HepG2 (cell line): ENCODE results near the gene LMCD1.

Experiments
- MEF2D ChIP-seq: sonication (generic); formaldehyde crosslinking; IDR thresholded peaks from 2 replicates; pipeline ENCODE4 v1.5.1; 2020; ENCODE audit warnings: mild to moderate bottlenecking, missing genetic modification reagents
- NFATC3 ChIP-seq: sonication (generic); formaldehyde crosslinking; IDR thresholded peaks from 2 replicates; pipeline ENCODE4 v1.5.1; 2020; ENCODE audit warnings: mild to moderate bottlenecking, missing genetic modification reagents
- NFE2L1 ChIP-seq: sonication (generic); formaldehyde crosslinking; IDR thresholded peaks from 2 replicates; pipeline ENCODE4 v1.4.0; 2020; ENCODE audit warnings: missing genetic modification reagents, mild to moderate bottlenecking, borderline replicate concordance
- TF ChIP-seq, protein P1 (sequence below): sonication (generic); formaldehyde crosslinking; IDR thresholded peaks from 2 replicates; pipeline ENCODE4 v1.5.0; 2020; ENCODE audit warnings: mild to moderate bottlenecking, missing genetic modification reagents, moderate library complexity
- TF ChIP-seq, protein P2 (sequence below), 2 experiments: fragments of 450-650 bp in 1 of 2; sonication (generic) in 1 of 2; formaldehyde crosslinking; IDR thresholded peaks; 2 replicates each; pipeline versions ENCODE4 v1.5.0 to v1.8.0; 2020 to 2022; ENCODE audit warnings: mild to moderate bottlenecking in 1 of 2, missing genetic modification reagents in 1 of 2
- TF ChIP-seq, protein P3 (sequence below): IDR thresholded peaks from 2 replicates; pipeline ENCODE4 v1.6.1; 2016; ENCODE audit warnings: low read depth, borderline replicate concordance

DNA sequence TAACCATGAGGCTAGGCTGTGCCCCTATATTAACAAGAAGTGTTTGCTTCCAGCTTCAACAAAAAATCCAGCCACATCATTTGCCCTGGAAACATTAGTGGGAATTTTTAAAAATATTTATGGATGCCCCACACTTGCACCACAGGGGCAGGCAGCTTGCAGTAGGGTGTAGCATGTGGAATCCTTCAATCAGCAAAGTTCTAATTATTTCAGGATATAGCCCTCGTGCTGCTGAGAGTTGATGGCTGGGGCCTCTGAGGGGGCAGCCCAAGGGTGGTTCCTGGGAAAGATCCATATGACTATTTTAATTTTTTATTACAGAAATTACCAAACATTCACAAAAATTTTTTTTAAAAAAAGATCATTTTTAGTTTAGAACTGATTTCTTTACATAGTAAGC lies 35.1 kb upstream of the LMCD1 start:
- TF ChIP-seq, protein P1, sequence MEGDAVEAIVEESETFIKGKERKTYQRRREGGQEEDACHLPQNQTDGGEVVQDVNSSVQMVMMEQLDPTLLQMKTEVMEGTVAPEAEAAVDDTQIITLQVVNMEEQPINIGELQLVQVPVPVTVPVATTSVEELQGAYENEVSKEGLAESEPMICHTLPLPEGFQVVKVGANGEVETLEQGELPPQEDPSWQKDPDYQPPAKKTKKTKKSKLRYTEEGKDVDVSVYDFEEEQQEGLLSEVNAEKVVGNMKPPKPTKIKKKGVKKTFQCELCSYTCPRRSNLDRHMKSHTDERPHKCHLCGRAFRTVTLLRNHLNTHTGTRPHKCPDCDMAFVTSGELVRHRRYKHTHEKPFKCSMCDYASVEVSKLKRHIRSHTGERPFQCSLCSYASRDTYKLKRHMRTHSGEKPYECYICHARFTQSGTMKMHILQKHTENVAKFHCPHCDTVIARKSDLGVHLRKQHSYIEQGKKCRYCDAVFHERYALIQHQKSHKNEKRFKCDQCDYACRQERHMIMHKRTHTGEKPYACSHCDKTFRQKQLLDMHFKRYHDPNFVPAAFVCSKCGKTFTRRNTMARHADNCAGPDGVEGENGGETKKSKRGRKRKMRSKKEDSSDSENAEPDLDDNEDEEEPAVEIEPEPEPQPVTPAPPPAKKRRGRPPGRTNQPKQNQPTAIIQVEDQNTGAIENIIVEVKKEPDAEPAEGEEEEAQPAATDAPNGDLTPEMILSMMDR: no peak
- TF ChIP-seq MEF2D (CRISPR knock-in tag): no peak
- TF ChIP-seq NFE2L1 (CRISPR knock-in tag): no peak
- TF ChIP-seq, protein P2, sequence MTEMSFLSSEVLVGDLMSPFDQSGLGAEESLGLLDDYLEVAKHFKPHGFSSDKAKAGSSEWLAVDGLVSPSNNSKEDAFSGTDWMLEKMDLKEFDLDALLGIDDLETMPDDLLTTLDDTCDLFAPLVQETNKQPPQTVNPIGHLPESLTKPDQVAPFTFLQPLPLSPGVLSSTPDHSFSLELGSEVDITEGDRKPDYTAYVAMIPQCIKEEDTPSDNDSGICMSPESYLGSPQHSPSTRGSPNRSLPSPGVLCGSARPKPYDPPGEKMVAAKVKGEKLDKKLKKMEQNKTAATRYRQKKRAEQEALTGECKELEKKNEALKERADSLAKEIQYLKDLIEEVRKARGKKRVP (CRISPR knock-in tag; IDR thresholded peaks at IDR 0.05): no peak
- TF ChIP-seq, protein P3, sequence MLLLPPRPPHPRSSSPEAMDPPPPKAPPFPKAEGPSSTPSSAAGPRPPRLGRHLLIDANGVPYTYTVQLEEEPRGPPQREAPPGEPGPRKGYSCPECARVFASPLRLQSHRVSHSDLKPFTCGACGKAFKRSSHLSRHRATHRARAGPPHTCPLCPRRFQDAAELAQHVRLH (CRISPR knock-in tag): no peak
- TF ChIP-seq NFATC3 (CRISPR knock-in tag): no peak
